Eye (tissue), 1 donor: ENCODE measurements around the gene AHSG.
"Not testable (repeated sequence)": the region's sequence is repeated elsewhere in the genome, so short reads cannot be mapped to it uniquely, and the experiment has no call there.

Experiments
- DNase-seq: peaks from one replicate; pipeline ENCODE4 v3.0.0-alpha.2; 2015

The AHSG gene

GRCh38 chr3:186618318-186618938, 5.6 kb downstream of the AHSG start:
- no peak for DNase-seq

GRCh38 chr3:186619787-186620212, 6.9 kb downstream of the AHSG start:
- no peak for DNase-seq

- DNase-seq = no peak
These were observed 7.6 kb downstream of the AHSG start for GRCh38 chr3:186620213-186621092.

GRCh38 chr3:186621894-186622650, 9.2 kb downstream of the AHSG start:
- DNase-seq = no peak

- DNase-seq = no peak
These were observed 9.9 kb downstream of the AHSG start for GRCh38 chr3:186622651-186623310.

- no peak for DNase-seq
These were observed 11.7 kb downstream of the AHSG start for GRCh38 chr3:186624598-186624997.

- no peak for DNase-seq
These were observed 12.8 kb downstream of the AHSG start for GRCh38 chr3:186625600-186626042.

- DNase-seq = no peak
These were observed 13.5 kb downstream of the AHSG start for GRCh38 chr3:186626254-186626847.

GRCh38 chr3:186627852-186628414, 15.1 kb downstream of the AHSG start:
- no peak for DNase-seq

GRCh38 chr3:186628756-186629155, 15.9 kb downstream of the AHSG start:
- no peak for DNase-seq

GRCh38 chr3:186630950-186631641, 18.2 kb downstream of the AHSG start:
- DNase-seq = no peak

- DNase-seq = no peak
These were observed 20.6 kb downstream of the AHSG start for GRCh38 chr3:186633481-186633880.

GRCh38 chr3:186634207-186634606, 21.3 kb downstream of the AHSG start:
- not testable (repeated sequence) for DNase-seq

- DNase-seq = no peak
These were observed 22.7 kb downstream of the AHSG start for GRCh38 chr3:186635532-186635931.

GRCh38 chr3:186636536-186636935, 23.7 kb downstream of the AHSG start:
- DNase-seq = no peak

GRCh38 chr3:186637686-186638085, 24.8 kb downstream of the AHSG start:
- DNase-seq = no peak

- DNase-seq = no peak
These were observed 25.4 kb downstream of the AHSG start for GRCh38 chr3:186638259-186638658.

- DNase-seq = no peak
These were observed 27.1 kb downstream of the AHSG start, which contains the start of gene FETUB for GRCh38 chr3:186639778-186640472. FETUB (plus strand) TSS chr3:186640399; CDS start chr3:186640461, 62 bp downstream.

GRCh38 chr3:186640473-186640818, 27.6 kb downstream of the AHSG start:
- DNase-seq = no peak

- DNase-seq = no peak
These were observed 28.1 kb downstream of the AHSG start for GRCh38 chr3:186640929-186641328.

- no peak for DNase-seq
These were observed 29.2 kb downstream of the AHSG start for GRCh38 chr3:186642014-186642413.
